SJCRH30 (cell line): Measurements from ENCODE around the gene PRELID2. TPM values are rescaled to one million over a fixed set of nuclear protein-coding genes. Genes with fewer than 3 reads are reported as not detected.

ENCODE experiments used
- DNase-seq, 2 experiments: peaks; one replicate each; pipeline ENCODE4 v3.0.0-alpha.2; 2015 to 2020
- H3K27ac ChIP-seq: fragments of 250-450 bp; sonication (Bioruptor Pico); 2 replicates; pipeline ENCODE4 v1.5.1; 2020; ENCODE audit warnings: mild to moderate bottlenecking, moderate library complexity
- H3K27me3 ChIP-seq: fragments of 250-450 bp; sonication (Bioruptor Pico); 2 replicates; pipeline ENCODE4 v1.5.1; 2020; ENCODE audit warnings: mild to moderate bottlenecking, moderate library complexity
- H3K36me3 ChIP-seq: fragments of 250-450 bp; sonication (Bioruptor Pico); 2 replicates; pipeline ENCODE4 v1.5.1; 2020; ENCODE audit warnings: mild to moderate bottlenecking, moderate library complexity
- H3K4me1 ChIP-seq: fragments of 250-450 bp; sonication (Bioruptor Pico); 2 replicates; pipeline ENCODE4 v1.5.1; 2020; ENCODE audit warnings: mild to moderate bottlenecking, moderate library complexity
- H3K4me3 ChIP-seq: fragments of 250-450 bp; sonication (Bioruptor Pico); 2 replicates; pipeline ENCODE4 v1.5.1; 2020; ENCODE audit warnings: mild to moderate bottlenecking, moderate library complexity
- H3K9me3 ChIP-seq: fragments of 250-450 bp; sonication (Bioruptor Pico); replicated peaks from 2 replicates; pipeline ENCODE4 v1.5.1; 2020; ENCODE audit warnings: mild to moderate bottlenecking, moderate library complexity
- total RNA-seq: library from RNA; depleted of rRNA; stranded (reverse); fragments of >200 nt; shearing (Covaris generic); gene quantifications from 2 replicates; pipeline ENCODE4 v1.2.3, GENCODE V29; 2014; rRNA removed

Gene PRELID2
- total RNA-seq, 1 experiment from 2014 or later: 0.06 TPM

DNA sequence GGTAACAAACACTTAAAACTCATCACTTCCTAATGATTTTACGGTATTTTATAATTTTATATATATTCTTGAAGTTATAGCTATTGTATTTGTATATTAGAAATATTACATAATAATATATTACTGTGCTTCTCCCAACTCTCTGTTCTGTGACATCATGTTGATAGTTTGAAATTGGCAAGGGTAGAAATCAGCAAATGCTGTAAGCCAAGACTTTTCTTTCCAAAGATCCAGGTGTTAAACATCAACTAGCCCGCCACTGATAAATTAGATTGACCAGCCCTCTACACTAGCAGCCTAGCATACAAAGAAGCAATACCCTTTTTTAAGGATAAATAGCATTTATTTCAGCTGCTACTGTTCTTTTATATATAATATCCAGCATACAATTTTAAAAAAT is 122.9 kb downstream of the PRELID2 start:
- Histone ChIP-seq H3K4me3 (no peak overlapping the region), H3K27ac (no peak overlapping the region), H3K9me3 (no peaks in the 10 kb centered on the region), H3K4me1 (no peaks in the 10 kb centered on the region), H3K36me3 (no peaks in the 10 kb centered on the region), H3K27me3 (0 out of 2 replicates have a peak, but pooled peaks cover 3% of the 10 kb centered on the region)
- DNase-seq: no peak

GRCh38 chr5:145711417-145711816 is 123.7 kb downstream of the PRELID2 start:
- Histone ChIP-seq H3K9me3 (no peaks in the 10 kb centered on the region), H3K4me3 (no peak overlapping the region), H3K27me3 (no peaks in the 10 kb centered on the region), H3K27ac (no peak overlapping the region), H3K4me1 (no peaks in the 10 kb centered on the region), H3K36me3 (no peaks in the 10 kb centered on the region)
- DNase-seq: no peak

Other genes with a start within 250 kb of the PRELID2 start
- gene GRXCR2, start 37.7 kb upstream of the PRELID2 start, total RNA-seq: not detected in 2 replicates
- not detected in 2 replicates for gene SH3RF2, start 101.2 kb upstream of the PRELID2 start, total RNA-seq